SIG-M5 treated with dmso at 0.1 percent for 504 hours (cell line): ENCODE data around the gene TMCO2.

Source experiments
- DNase-seq: peaks from one replicate; lab custom pipeline; 2025; ENCODE audit not compliant: unreplicated experiment; lab: John Stamatoyannopoulos, UW

Gene TMCO2

GRCh38 chr1:40257688-40258444 lies 10.1 kb downstream of the TMCO2 start, which contains the start of gene ZMPSTE24:
ZMPSTE24 (plus strand) TSS chr1:40258236; CDS start chr1:40258272, 36 bp downstream.
- peak; percentile 97 for DNase-seq

- no peak for DNase-seq
These were observed 10.7 kb downstream of the TMCO2 start for GRCh38 chr1:40258445-40258769.

DNA sequence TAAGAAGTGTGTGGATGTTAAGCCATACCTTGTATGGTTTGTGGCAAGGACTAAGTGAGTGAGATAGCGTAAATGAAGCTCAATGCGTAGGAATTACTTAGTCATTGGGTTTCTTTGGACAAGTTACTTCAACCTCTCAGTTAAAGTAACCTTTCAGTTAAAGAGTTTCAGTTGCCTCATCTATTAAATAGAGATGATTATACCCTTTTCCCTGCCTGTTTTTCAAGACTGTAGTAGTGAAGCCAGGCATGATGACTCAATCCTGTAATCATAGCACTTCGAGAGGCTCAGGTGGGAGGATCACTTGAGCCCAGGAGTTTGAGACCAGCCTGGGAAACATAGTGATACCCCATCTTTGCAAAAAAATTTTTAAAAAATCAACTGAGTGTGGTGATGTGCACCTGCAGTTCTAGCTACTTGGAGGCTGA lies 16.6 kb downstream of the TMCO2 start:
- no peak for DNase-seq

DNA sequence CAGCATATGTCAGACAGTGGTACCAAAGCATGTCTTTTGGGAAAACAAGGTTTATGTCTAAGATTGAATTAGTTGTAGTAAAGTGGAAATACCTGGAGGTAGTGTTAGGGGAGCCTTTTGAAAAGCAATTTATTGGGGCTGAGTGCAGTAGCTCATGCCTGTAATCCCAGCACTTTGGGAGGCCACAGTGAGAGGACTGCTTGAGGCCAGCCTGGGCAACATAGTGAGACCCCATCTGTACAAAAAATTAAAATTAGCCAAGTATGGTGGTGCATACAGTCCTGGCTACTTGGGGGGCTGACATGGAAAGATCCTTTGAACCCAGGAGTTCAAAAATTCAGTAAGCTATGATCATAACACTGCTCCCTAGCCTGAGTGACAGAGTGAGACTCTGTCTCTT lies 17.6 kb downstream of the TMCO2 start:
- no peak for DNase-seq

DNA sequence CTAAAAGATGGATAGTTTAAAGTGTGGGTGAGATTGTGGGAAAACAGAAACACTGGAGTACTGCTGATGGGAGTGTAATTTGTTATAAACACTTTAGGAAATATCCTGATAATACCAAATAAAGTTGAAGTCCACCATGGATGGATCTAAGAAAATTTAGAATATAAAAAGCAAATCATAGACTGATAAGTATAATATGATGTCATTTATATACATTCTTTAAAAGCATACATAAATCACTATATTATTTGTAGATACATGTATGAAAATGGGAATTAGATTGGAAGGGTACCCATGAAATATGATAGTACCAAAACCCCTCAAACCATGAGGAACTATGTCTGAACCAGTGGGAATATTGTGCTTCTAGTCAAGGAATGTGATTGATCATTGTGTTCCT lies 18.2 kb downstream of the TMCO2 start:
- DNase-seq = no peak

DNA sequence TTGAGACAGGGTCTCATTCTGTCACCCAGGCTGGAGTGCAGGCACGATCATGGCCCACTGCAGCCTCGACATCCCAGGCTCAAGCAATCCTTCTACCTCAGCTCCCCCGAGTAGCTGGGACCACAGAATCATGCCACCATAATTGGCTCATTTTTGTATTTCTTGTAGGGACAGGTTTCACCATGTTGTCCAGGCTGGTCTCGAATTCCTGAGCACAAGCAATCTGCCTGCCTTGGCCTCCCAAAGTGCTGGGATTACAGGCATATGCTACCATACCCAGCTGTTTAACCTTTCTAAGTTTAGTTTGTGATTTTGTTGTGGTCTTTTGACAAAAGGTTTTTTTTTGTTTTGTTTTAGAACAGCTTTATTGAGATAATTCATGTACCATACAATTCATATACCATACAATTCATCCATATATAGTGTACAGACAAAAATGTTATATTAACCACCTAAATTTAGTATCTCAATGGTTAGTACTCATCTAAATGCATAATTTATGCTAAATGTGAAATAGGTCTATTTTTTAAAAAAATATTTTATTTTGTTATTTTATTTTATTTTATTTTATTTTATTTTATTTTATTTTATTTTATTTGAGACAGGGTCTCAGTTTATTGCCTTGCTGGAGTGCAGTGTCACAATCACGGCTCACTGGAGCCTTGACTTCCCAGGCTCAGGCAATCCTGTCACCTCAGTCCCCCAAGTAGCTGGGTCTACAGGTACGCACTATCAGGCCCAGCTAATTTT lies 19.2 kb downstream of the TMCO2 start:
- DNase-seq = no peak

DNA sequence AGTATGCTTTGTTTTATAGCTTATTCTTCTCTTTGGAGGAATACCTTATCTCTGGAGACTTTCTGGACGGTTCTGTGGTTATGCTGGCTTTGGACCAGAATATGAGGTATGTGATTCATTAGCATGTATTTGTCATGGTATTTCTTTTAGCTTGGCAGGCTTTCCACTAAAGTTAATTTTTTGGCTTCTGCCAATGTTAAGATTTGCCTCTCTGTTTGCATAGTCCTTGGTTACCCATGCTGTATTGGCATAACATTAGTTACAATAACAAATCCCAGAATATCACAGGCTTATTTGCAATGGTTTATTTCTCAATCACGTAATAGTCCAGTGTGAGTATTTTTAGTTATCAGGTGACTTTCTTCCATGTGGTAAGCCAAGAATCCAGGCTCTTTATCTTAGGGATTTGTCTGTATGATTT lies 20.0 kb downstream of the TMCO2 start:
- no peak for DNase-seq

DNA sequence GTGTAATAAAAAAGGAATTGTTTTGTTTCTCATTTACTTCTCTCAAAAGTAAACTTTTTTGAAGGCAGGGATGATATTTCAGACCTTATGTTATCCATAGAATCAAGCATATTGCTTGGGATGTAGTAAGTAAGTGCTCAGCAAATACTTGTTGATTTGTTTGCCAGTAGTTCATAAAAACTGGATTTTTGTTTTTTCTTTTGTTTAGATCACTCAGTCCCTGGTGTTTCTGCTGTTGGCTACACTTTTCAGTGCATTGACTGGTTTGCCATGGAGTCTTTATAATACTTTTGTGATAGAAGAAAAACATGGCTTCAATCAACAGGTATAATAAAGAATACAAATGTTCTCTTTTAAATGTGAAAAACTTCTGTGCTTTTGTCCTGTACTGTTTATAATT lies 20.5 kb downstream of the TMCO2 start:
- DNase-seq = no peak

GRCh38 chr1:40270152-40270834 lies 22.6 kb downstream of the TMCO2 start:
- no peak for DNase-seq

- DNase-seq = no peak
These were observed 25.0 kb downstream of the TMCO2 start for GRCh38 chr1:40272653-40273213.

DNA sequence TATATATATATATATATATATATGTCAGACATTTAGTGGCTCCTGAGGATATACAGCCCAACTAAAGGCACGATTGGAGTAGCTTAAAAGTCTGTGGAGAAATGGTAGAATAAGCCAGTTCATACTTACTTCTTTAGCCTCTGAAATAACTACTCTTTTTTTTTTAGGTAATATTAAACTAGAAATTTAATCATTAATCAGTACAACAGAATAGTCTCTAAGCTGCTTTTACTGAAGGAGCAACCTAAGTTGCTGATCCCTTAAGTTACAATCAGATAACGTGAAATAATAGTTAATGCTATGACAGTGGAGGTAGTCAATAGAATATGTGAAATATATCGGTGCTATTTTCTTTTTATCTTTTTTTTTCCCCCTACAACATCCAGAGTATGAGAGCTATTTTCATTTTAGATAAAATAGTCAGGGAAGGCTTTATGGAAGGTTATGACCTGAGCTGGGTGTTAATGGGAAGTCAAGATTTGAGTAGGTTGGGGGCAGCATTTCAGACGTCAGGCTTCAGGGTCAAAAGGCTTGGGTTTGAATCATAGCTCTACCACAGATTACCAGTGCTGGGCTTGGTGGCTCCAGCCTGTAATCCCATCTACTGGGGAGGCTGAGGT lies 25.9 kb downstream of the TMCO2 start:
- DNase-seq = no peak

DNA sequence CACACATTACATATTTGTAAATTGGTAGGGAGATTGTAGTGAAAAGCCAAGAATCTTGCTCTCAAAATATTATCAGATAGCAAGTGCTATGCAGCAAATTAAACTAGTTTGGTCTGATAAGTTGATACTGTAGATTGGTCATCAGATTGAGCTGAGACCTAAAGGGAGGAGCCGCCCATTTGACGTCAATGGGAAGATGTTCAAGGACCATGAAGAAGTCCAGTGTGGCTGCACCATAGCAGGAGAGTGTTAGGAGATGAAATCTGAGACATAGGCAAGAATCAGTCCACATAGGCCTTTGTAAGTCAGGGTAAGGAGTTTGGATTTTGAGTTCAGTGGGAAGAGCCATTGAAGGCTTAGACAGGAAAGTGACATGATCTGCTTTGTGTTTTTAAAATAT lies 26.6 kb downstream of the TMCO2 start:
- no peak for DNase-seq

DNA sequence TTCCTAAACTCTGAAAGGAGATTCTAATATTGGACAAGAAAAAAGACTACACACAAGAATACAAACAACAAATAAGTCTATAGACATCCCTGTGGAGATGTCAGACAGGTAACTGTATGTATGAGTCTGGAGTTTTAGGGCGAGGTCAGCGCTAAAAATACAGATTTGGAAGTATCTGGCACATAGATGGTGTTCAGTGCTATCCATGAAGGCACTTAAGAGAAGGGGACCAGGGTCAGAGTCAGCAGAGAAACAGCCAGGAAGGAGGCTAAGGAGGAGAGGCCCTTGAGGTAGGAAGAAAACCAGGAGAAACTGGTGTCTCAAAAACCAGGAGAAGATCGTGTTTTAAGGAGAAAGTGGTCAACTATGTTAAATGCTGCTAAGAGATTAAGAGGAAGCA lies 28.4 kb downstream of the TMCO2 start:
- DNase-seq = no peak

GRCh38 chr1:40281853-40282252 lies 34.1 kb downstream of the TMCO2 start:
- no peak for DNase-seq

GRCh38 chr1:40291293-40291692 lies 43.6 kb downstream of the TMCO2 start:
- no peak for DNase-seq

DNA sequence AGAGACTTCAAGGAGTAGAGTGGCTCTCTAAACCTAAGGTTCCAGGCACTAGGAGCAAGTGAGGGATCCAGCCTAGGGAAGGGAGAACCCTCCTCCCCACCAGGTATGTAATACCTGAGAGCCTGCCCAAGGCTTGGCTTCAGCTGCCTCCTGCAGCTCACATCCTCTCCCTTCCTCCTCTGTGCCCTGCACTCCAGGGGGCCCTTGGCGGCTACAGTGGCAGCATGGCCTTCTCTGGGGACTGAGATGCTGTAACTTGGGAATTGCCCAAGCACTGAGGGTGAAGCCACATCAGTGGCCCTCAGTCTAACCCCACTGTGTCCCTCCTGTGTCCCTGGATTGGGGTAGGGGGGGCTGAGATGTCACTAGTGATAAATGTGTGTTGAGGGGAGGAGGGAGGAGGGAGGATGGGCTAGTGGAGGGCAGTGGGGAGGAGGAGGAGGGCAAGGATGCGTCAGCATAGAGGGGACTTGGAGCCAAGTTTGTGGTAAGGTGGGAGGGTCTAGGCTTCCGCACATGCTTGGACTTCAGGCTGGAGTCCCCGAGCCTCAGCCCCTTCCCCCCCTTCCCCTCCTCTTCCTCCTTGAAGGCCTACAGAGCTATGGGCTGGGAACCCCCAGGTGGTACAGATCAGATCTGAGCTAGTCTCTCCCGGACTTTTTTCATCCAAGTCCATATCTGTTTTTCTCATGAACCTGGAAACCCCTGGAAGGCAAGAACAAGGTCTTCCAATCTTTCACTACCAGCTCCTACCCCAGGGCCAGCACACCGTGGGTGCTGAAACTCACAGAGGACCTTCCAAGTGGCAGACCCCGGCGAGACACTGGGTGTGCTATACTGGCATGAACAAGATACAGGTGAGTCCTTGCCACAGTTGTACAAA lies 51.9 kb downstream of the TMCO2 start:
- DNase-seq = no peak

- no peak for DNase-seq
These were observed 52.5 kb downstream of the TMCO2 start for GRCh38 chr1:40300249-40300567.

GRCh38 chr1:40300651-40301050 lies 52.9 kb downstream of the TMCO2 start:
- no peak for DNase-seq

DNA sequence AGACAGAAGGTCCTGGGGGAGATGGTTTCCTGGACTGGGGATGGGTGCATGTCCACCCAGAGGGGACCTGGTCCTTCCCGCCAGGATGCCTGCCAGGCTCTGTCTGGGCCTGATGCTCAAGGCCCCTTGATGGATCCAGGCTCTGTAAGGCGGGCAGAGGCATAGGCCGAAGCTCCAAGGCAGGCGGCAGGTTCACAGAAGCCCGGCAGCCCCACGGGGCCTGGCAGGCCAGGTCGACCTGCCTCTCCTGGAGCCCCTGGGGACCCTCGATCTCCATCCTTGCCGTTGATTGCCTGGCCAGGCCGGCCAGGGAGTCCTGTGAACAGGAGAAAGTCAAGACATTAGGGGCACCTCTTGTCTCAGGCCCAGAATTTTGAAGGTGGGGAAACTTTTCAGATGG lies 53.3 kb downstream of the TMCO2 start:
- no peak for DNase-seq
